GM12878 (cell line): ENCODE data around the gene PHOX2A. TPM values are rescaled to one million over a fixed set of nuclear protein-coding genes. Genes with fewer than 3 reads are reported as not detected.
"Not testable (repeated sequence)": the region's sequence is repeated elsewhere in the genome, so short reads cannot be mapped to it uniquely, and the experiment has no call there.

Source experiments
- ATAC-seq: fragments of 200-7000 bp; cut with Tn5 transposase; 3 replicates; pipeline ENCODE4 v1.9.1; 2020; ENCODE audit warnings: mild to moderate bottlenecking, moderate library complexity
- BruUV-seq: library from RNA; stranded (reverse); fragments of 400-500 nt; replicated peaks from 2 replicates; lab custom pipeline; 2021; lab: Mats Ljungman, UMichigan
- CTCF ChIA-PET: fragments of 300-600 bp; sonication (Branson Sonifier 250); formaldehyde crosslinking; extraction: SDS; loops from one replicate; lab custom pipeline; 2021; ENCODE audit warnings: inconsistent platforms; lab: Yijun Ruan, JAX
- POLR2A ChIA-PET: fragments of 350-600 bp; formaldehyde crosslinking; extraction: SDS; loops from one replicate; lab custom pipeline; 2021; ENCODE audit warnings: inconsistent platforms; lab: Charles Lee
- RAD21 ChIA-PET: fragments of 300-600 bp; sonication (Branson Sonifier 250); formaldehyde crosslinking; loops from one replicate; lab custom pipeline; 2023; ENCODE audit warnings: antibody characterized with exemption; ENCODE audit not compliant: unreplicated experiment; lab: Charles Lee
- SMC1A ChIA-PET: fragments of 300-600 bp; sonication (Branson Sonifier 250); formaldehyde crosslinking; loops from one replicate; lab custom pipeline; 2023; ENCODE audit not compliant: unreplicated experiment, uncharacterized antibody; lab: Charles Lee
- DNase-seq: peaks from one replicate; pipeline ENCODE4 v3.0.0-alpha.2; 2011; ENCODE audit warnings: low read depth, low spot score
- FAIRE-seq: peaks from 3 replicates; lab custom pipeline; 2011; peaks lifted over from hg19 to GRCh38; lab: Jason Lieb, UNC
- H2AFZ ChIP-seq: 2 replicates; pipeline ENCODE4 v1.6.0; 2011; ENCODE audit warnings: low read depth, low read length, control low read depth; ENCODE audit not compliant: control insufficient read depth
- H3K27ac ChIP-seq: 2 replicates; pipeline ENCODE4 v1.5.1; 2011; ENCODE audit warnings: control low read depth; ENCODE audit not compliant: control insufficient read depth, insufficient read depth
- H3K27me3 ChIP-seq, 2 experiments: replicated peaks in 1 of 2; 2 replicates each; pipeline versions ENCODE4 v1.6.0 to v1.6.1; 2011; ENCODE audit warnings: low read length in 1 of 2; ENCODE audit not compliant: control insufficient read depth in 2 of 2, insufficient read depth in 2 of 2
- H3K36me3 ChIP-seq, 2 experiments: 2 replicates each; pipeline ENCODE4 v1.5.1; 2011; ENCODE audit warnings: low read length in 1 of 2; ENCODE audit not compliant: control insufficient read depth in 2 of 2, insufficient read depth in 2 of 2
- H3K4me1 ChIP-seq: 2 replicates; pipeline ENCODE4 v1.6.1; 2011; ENCODE audit warnings: mild to moderate bottlenecking, low read length, moderate library complexity, mixed read lengths; ENCODE audit not compliant: control insufficient read depth, insufficient read depth
- H3K4me2 ChIP-seq: 2 replicates; pipeline ENCODE4 v1.6.0; 2011; ENCODE audit warnings: control low read depth; ENCODE audit not compliant: control insufficient read depth, insufficient read depth
- H3K4me3 ChIP-seq: fragments of 200-600 bp; sonication (generic); 2 replicates; pipeline ENCODE4 v1.5.1; 2016
- H3K79me2 ChIP-seq: 2 replicates; pipeline ENCODE4 v1.6.0; 2011; ENCODE audit warnings: low read length; ENCODE audit not compliant: control insufficient read depth, insufficient read depth
- H3K9ac ChIP-seq: 2 replicates; pipeline ENCODE4 v1.8.0; 2011; ENCODE audit warnings: low read length, control low read depth, mixed read lengths; ENCODE audit not compliant: control insufficient read depth, insufficient read depth
- H3K9me3 ChIP-seq: replicated peaks from 3 replicates; pipeline ENCODE4 v1.5.1; 2011; ENCODE audit warnings: mild to moderate bottlenecking, low read length; ENCODE audit not compliant: control insufficient read depth, insufficient read depth
- H4K20me1 ChIP-seq: 2 replicates; pipeline ENCODE4 v1.6.0; 2011; ENCODE audit not compliant: control insufficient read depth, insufficient read depth
- RAD21 ChIP-seq: IDR thresholded peaks from 2 replicates; pipeline ENCODE4 v1.6.1; 2011; ENCODE audit warnings: mild to moderate bottlenecking, low read depth, low read length, moderate library complexity; ENCODE audit not compliant: insufficient read depth
- RUNX3 ChIP-seq: IDR thresholded peaks from 2 replicates; pipeline ENCODE4 v1.6.1; 2012; ENCODE audit warnings: low read length, inconsistent platforms
- SMC3 ChIP-seq: IDR thresholded peaks from 2 replicates; pipeline ENCODE4 v1.6.1; 2011; ENCODE audit warnings: low read length, improper control_type of control experiment, borderline replicate concordance
- YBX1 ChIP-seq: fragments of 450-650 bp; IDR thresholded peaks from 2 replicates; pipeline ENCODE4 v1.6.1; 2016; ENCODE audit warnings: antibody characterized with exemption
- YY1 ChIP-seq: IDR thresholded peaks from 2 replicates; pipeline ENCODE4 v1.6.1; 2011; ENCODE audit warnings: low read depth, mild to moderate bottlenecking, low read length
- ZNF384 ChIP-seq: IDR thresholded peaks from 2 replicates; pipeline ENCODE4 v1.6.1; 2012; ENCODE audit warnings: low read depth, mild to moderate bottlenecking, low read length, improper control_type of control experiment, borderline replicate concordance
- WGBS: methylation state at CpG from one replicate; pipeline ENCODE4 v1.1.6; 2016; ENCODE audit warnings: low lambda C conversion rate; ENCODE audit not compliant: insufficient replicate concordance, insufficient coverage; ENCODE audit errors: missing lambda C conversion rate; 5-methylcytosine and 5-hydroxymethylcytosine counted together
- in situ Hi-C: fragments of 300-500 bp; cut with MboI; formaldehyde crosslinking; loops from 9 replicates; pipeline ENCODE4 v1.14.3; 2018; ENCODE audit warnings: mixed read lengths
- intact Hi-C: fragments of 100-400 bp; cut with micrococcal nuclease; formaldehyde crosslinking; loops from one replicate; pipeline ENCODE4 v1.14.2; 2022; ENCODE audit not compliant: unreplicated experiment
- polyA plus RNA-seq, 11 experiments: library from polyadenylated mRNA; depleted of rRNA in 4 of 11; unstranded in 6 of 11; stranded (reverse) in 5 of 11; fragments of >200 nt; fragmentation: Nextera tagmentation in 4 of 11; fragmentation: Illumina TruSeq in 1 of 11; extraction: Ambion mirVana in 4 of 11; extraction: Trizol in 1 of 11; gene quantifications; 1 replicate in 1 of 11; 2 replicates in 10 of 11; pipeline versions ENCODE4 v1.2.1 to v1.2.3, GENCODE V29; 2011 to 2016; ENCODE audit warnings: inconsistent platforms in 2 of 11, missing spikeins in 2 of 11, low read depth in 1 of 11
- total RNA-seq, 4 experiments: library from RNA; depleted of rRNA in 3 of 4; stranded (reverse); fragments of >200 nt in 3 of 4; fragmentation: Illumina TruSeq in 1 of 4; extraction: Trizol in 1 of 4; gene quantifications; 2 replicates each; pipeline versions ENCODE4 v1.2.1 to v1.2.3, GENCODE V29; 2013 to 2021
- TF ChIP-seq, protein P1 (sequence below), 3 experiments: IDR thresholded peaks in 2 of 3; conservative IDR thresholded peaks in 1 of 3; 2 replicates each; pipeline ENCODE4 v1.5.1; 2011; ENCODE audit warnings: low read depth in 3 of 3, low read length in 3 of 3, mild to moderate bottlenecking in 3 of 3, control low read depth in 2 of 3, moderate library complexity in 2 of 3, inconsistent platforms in 1 of 3, mixed read lengths in 1 of 3; ENCODE audit not compliant: control insufficient read depth in 2 of 3, insufficient read depth in 1 of 3; ENCODE audit errors: extremely low read depth in 1 of 3

The PHOX2A gene
- total and polyA plus RNA-seq, 10 of the 15 experiments (the other 5 are each of a cell fraction or from before 2014, with no cell fraction given): not detected

DNA sequence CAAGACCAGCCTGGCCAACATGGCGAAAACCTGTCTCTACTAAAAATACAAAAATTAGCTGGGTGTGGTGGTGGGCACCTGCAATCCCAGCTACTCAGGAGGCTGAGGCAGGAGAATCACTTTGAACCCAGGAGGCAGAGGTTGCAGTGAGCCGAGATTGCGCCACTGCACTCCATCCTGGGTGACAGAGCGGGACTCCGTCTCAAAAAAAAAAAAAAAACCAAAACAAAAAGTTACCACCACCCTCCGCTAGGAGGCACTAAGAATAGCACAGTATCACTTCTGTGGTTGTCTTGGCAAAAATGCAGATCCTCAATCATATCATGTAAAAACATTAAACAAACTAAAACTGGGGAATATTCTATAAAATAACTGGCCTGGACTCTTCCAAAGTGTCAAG, 46.8 kb upstream of the PHOX2A start:
- H2AFZ ChIP-seq, H4K20me1 ChIP-seq, H3K9me3 ChIP-seq, H3K79me2 ChIP-seq, H3K4me3 ChIP-seq, H3K27ac ChIP-seq, H3K36me3 ChIP-seq, H3K4me1 ChIP-seq, DNase-seq, POLR2A ChIA-PET, H3K27me3 ChIP-seq, H3K4me2 ChIP-seq, H3K9ac ChIP-seq, FAIRE-seq, BruUV-seq: not testable (repeated sequence)
- TF ChIP-seq YY1: 0 out of 2 replicates have a peak, but pooled peaks have one; percentile 15
- peak; percentile 65 for TF ChIP-seq RAD21
- TF ChIP-seq, protein P1, sequence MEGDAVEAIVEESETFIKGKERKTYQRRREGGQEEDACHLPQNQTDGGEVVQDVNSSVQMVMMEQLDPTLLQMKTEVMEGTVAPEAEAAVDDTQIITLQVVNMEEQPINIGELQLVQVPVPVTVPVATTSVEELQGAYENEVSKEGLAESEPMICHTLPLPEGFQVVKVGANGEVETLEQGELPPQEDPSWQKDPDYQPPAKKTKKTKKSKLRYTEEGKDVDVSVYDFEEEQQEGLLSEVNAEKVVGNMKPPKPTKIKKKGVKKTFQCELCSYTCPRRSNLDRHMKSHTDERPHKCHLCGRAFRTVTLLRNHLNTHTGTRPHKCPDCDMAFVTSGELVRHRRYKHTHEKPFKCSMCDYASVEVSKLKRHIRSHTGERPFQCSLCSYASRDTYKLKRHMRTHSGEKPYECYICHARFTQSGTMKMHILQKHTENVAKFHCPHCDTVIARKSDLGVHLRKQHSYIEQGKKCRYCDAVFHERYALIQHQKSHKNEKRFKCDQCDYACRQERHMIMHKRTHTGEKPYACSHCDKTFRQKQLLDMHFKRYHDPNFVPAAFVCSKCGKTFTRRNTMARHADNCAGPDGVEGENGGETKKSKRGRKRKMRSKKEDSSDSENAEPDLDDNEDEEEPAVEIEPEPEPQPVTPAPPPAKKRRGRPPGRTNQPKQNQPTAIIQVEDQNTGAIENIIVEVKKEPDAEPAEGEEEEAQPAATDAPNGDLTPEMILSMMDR (IDR thresholded peaks at IDR 0.05 in 2 of 3, conservative IDR thresholded peaks at IDR 0.05 in 1 of 3; ENCODE audit: control insufficient read depth in 2 of 3, extremely low read depth in 1 of 3, insufficient read depth in 1 of 3, low read depth in 3 of 3, low read length in 3 of 3): peak; percentile 39 to 59 (median 50); a peak in 5 of 6 replicates
- peak; percentile 87 for TF ChIP-seq ZNF384
- TF ChIP-seq RUNX3: peak; percentile 62; the same call in 1 of the 2 replicates
- 0 out of 2 replicates have a peak, but pooled peaks have one; percentile 32 for TF ChIP-seq YBX1
- peak; percentile 55 for TF ChIP-seq SMC3
- intact Hi-C loops: loop anchor here (1.0 to 2.0 kb wide), 2 partner anchors 124 to 140 kb away; no protein-coding TSS in a partner anchor
- RAD21 ChIA-PET: interaction anchor here (0.7 to 3.2 kb wide), 6 partner anchors 15 to 140 kb away, joined by 3 to 17 read pairs (median 4); no protein-coding TSS in a partner anchor
- ATAC-seq: peak; percentile 72
- WGBS: 45% methylated on average over 4 of the region's 6 CpGs
- in situ Hi-C loops: loop anchor here (10.0 kb wide), 1 partner anchor 124 kb away; no protein-coding TSS in a partner anchor
- CTCF ChIA-PET: interaction anchor here (0.9 to 11.5 kb wide), 5 partner anchors 25 to 157 kb away, joined by 3 to 118 read pairs (median 8); partner anchors contain the start of gene CLPB
- SMC1A ChIA-PET: interaction anchor here (0.8 to 3.2 kb wide), 5 partner anchors 120 to 191 kb away, joined by 3 to 22 read pairs (median 6); no protein-coding TSS in a partner anchor
